ENCODE data around the gene SUSD5.

GRCh38 chr3:33125840-33126239, 92.8 kb downstream of the SUSD5 start:
- TF ChIP-seq CTCF (IDR thresholded peaks at IDR 0.05; ENCODE audit: poor library complexity) (no peak), EZH2 (IDR thresholded peaks at IDR 0.05; ENCODE audit: borderline replicate concordance) (no peak)
